Measurements from ENCODE around the gene TWNK.

TWNK gene

GRCh38 chr10:101010329-101010728 is 23.0 kb downstream of the TWNK start:
- DNase-seq (ENCODE audit: low read depth), result no peak
- no peak overlapping the region for H3K4me3 ChIP-seq (ENCODE audit: low read depth, low read length)
- TF ChIP-seq MYC (IDR thresholded peaks at IDR 0.05; ENCODE audit: low read depth, low read length) (no peak), POLR2A (IDR thresholded peaks at IDR 0.05; ENCODE audit: extremely low read depth, insufficient read length) (no peak)
- TF ChIP-seq, protein P1, sequence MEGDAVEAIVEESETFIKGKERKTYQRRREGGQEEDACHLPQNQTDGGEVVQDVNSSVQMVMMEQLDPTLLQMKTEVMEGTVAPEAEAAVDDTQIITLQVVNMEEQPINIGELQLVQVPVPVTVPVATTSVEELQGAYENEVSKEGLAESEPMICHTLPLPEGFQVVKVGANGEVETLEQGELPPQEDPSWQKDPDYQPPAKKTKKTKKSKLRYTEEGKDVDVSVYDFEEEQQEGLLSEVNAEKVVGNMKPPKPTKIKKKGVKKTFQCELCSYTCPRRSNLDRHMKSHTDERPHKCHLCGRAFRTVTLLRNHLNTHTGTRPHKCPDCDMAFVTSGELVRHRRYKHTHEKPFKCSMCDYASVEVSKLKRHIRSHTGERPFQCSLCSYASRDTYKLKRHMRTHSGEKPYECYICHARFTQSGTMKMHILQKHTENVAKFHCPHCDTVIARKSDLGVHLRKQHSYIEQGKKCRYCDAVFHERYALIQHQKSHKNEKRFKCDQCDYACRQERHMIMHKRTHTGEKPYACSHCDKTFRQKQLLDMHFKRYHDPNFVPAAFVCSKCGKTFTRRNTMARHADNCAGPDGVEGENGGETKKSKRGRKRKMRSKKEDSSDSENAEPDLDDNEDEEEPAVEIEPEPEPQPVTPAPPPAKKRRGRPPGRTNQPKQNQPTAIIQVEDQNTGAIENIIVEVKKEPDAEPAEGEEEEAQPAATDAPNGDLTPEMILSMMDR (IDR thresholded peaks at IDR 0.05; ENCODE audit: low read depth, low read length), result no peak
- TF ChIP-seq, protein P2, sequence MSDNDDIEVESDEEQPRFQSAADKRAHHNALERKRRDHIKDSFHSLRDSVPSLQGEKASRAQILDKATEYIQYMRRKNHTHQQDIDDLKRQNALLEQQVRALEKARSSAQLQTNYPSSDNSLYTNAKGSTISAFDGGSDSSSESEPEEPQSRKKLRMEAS (IDR thresholded peaks at IDR 0.05; ENCODE audit: low read depth, low read length), result no peak

- no peak for DNase-seq (ENCODE audit: low read depth)
- H3K4me3 ChIP-seq (ENCODE audit: low read depth, low read length), result no peak overlapping the region
- TF ChIP-seq MYC (IDR thresholded peaks at IDR 0.05; ENCODE audit: low read depth, low read length) (no peak), POLR2A (IDR thresholded peaks at IDR 0.05; ENCODE audit: extremely low read depth, insufficient read length) (no peak)
- TF ChIP-seq, protein P2 (IDR thresholded peaks at IDR 0.05; ENCODE audit: low read depth, low read length), result no peak
- TF ChIP-seq, protein P1 (IDR thresholded peaks at IDR 0.05; ENCODE audit: low read depth, low read length), result no peak
Observed at GRCh38 chr10:101011517-101012423, 24.4 kb downstream of the TWNK start.

GRCh38 chr10:101012525-101013364 is 25.4 kb downstream of the TWNK start:
- TF ChIP-seq, protein P1 (IDR thresholded peaks at IDR 0.05; ENCODE audit: low read depth, low read length), result peak; percentile 91
- TF ChIP-seq, protein P2 (IDR thresholded peaks at IDR 0.05; ENCODE audit: low read depth, low read length), result no peak; the same call in 1 of the 2 replicates
- no peak for TF ChIP-seq POLR2A (IDR thresholded peaks at IDR 0.05; ENCODE audit: extremely low read depth, insufficient read length)
- TF ChIP-seq MYC (IDR thresholded peaks at IDR 0.05; ENCODE audit: low read depth, low read length), result no peak
- DNase-seq (ENCODE audit: low read depth), result peak; percentile 92
- no peak overlapping the region for H3K4me3 ChIP-seq (ENCODE audit: low read depth, low read length)

- DNase-seq (ENCODE audit: low read depth), result no peak
- TF ChIP-seq MYC (IDR thresholded peaks at IDR 0.05; ENCODE audit: low read depth, low read length) (no peak), POLR2A (IDR thresholded peaks at IDR 0.05; ENCODE audit: extremely low read depth, insufficient read length) (no peak)
- TF ChIP-seq, protein P1 (IDR thresholded peaks at IDR 0.05; ENCODE audit: low read depth, low read length), result no peak
- TF ChIP-seq, protein P2 (IDR thresholded peaks at IDR 0.05; ENCODE audit: low read depth, low read length), result no peak
- H3K4me3 ChIP-seq (ENCODE audit: low read depth, low read length), result no peak overlapping the region
Observed at GRCh38 chr10:101013365-101013825, 26.1 kb downstream of the TWNK start.

DNA sequence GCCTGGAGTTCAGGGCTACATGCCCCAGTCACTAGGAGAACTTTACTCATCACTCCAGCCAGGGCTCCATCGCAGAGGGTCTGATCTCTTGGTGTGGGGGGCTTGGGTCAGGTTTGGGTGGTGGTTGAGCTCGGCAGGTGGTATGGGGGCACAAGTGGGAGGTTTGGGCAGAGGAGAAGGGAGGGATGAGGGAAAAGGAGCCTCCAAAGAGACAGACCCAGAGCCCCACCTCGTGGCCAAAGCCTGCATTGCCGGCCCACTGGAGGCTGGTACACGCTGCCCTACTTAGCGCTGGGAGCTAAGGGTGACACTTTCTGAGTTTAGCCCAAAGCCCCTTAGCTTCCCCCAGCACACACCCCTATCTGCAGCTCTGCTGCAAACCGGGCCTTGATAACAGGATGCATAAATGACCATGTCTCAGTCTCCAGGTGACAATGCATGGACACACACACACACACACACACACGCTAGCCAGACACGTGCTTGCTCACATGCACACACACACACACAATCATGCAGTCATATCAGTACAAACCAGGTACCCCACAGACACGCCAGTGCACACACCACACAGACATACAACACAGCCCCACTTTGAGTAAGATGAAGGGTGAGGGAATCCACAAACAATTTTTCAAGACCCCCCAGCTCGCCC is 27.0 kb downstream of the TWNK start:
- no peak for TF ChIP-seq POLR2A (IDR thresholded peaks at IDR 0.05; ENCODE audit: extremely low read depth, insufficient read length)
- TF ChIP-seq, protein P1 (IDR thresholded peaks at IDR 0.05; ENCODE audit: low read depth, low read length), result peak; percentile 97
- TF ChIP-seq, protein P2 (IDR thresholded peaks at IDR 0.05; ENCODE audit: low read depth, low read length), result peak; percentile 78
- H3K4me3 ChIP-seq (ENCODE audit: low read depth, low read length), result no peak overlapping the region
- peak; percentile 73 for DNase-seq (ENCODE audit: low read depth)
